GM21528 (cell line): ENCODE measurements around the gene DNM1L.

ENCODE experiments used
- ATAC-seq: cut with Tn5 transposase; IDR thresholded peaks from one replicate; pipeline ENCODE4 v1.9.1; 2021; ENCODE audit warnings: mild to moderate bottlenecking, moderate library complexity; ENCODE audit not compliant: unreplicated experiment, low FRiP score

Gene DNM1L

GRCh38 chr12:32679091-32679919 lies at the start of gene DNM1L:
Gene DNM1L, plus strand, starts transcription at chr12:32679301. Its CDS starts 63 bp downstream, at chr12:32679364.
- peak; percentile 96 for ATAC-seq

GRCh38 chr12:32641287-32641901 lies 37.7 kb upstream of the DNM1L start:
- no peak for ATAC-seq

- ATAC-seq, result no peak
These were observed 34.7 kb upstream of the DNM1L start for GRCh38 chr12:32644431-32644830.

GRCh38 chr12:32647275-32647674 lies 31.8 kb upstream of the DNM1L start:
- no peak for ATAC-seq

GRCh38 chr12:32650508-32650907 lies 28.6 kb upstream of the DNM1L start:
- ATAC-seq, result no peak

- ATAC-seq, result no peak
These were observed 27.7 kb upstream of the DNM1L start for GRCh38 chr12:32651151-32651955.

GRCh38 chr12:32651956-32652210 lies 27.2 kb upstream of the DNM1L start:
- no peak for ATAC-seq

GRCh38 chr12:32659908-32660440 lies 19.1 kb upstream of the DNM1L start:
- ATAC-seq, result no peak

- no peak for ATAC-seq
These were observed 17.4 kb upstream of the DNM1L start for GRCh38 chr12:32661706-32662105.

- ATAC-seq, result no peak
These were observed 16.4 kb upstream of the DNM1L start for GRCh38 chr12:32662665-32663064.

GRCh38 chr12:32666018-32666417 lies 13.1 kb upstream of the DNM1L start:
- ATAC-seq, result no peak

- ATAC-seq, result no peak
These were observed 9.5 kb upstream of the DNM1L start for GRCh38 chr12:32669584-32669983.

GRCh38 chr12:32671930-32672780 lies 6.9 kb upstream of the DNM1L start:
- no peak for ATAC-seq

GRCh38 chr12:32679920-32680237 lies 778 bp downstream of the DNM1L start:
- ATAC-seq, result no peak

- no peak for ATAC-seq
These were observed 1.7 kb downstream of the DNM1L start for GRCh38 chr12:32680787-32681186.

- no peak for ATAC-seq
These were observed 2.2 kb downstream of the DNM1L start for GRCh38 chr12:32681272-32681671.

- no peak for ATAC-seq
These were observed 7.2 kb downstream of the DNM1L start for GRCh38 chr12:32686340-32686739.

- ATAC-seq, result no peak
These were observed 9.7 kb downstream of the DNM1L start for GRCh38 chr12:32688786-32689185.

GRCh38 chr12:32690927-32691326 lies 11.8 kb downstream of the DNM1L start:
- ATAC-seq, result no peak

GRCh38 chr12:32692358-32692757 lies 13.3 kb downstream of the DNM1L start:
- no peak for ATAC-seq
